ENCODE measurements around the gene MFAP1.

DNA sequence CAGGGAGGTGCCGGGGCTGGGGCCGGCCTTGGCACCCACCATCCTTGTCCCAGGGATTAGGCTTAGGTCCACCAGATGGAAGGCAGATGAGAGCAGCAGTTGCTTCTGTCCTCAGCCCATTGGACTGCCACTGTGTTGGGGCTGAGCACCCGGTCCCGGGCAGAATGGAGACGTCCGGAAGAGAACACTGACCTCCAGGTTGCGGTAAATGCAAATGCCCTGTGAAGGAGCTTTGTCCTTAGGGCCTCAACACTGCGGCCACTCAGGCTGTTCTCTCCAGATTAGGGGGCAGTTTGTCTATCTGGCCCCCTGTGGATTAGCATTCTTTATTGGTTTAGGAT lies 24.6 kb downstream of the MFAP1 start, which contains the start of gene SERINC4:
- TF ChIP-seq POLR2A (IDR thresholded peaks at IDR 0.05): no peak
- TF ChIP-seq, protein P1, sequence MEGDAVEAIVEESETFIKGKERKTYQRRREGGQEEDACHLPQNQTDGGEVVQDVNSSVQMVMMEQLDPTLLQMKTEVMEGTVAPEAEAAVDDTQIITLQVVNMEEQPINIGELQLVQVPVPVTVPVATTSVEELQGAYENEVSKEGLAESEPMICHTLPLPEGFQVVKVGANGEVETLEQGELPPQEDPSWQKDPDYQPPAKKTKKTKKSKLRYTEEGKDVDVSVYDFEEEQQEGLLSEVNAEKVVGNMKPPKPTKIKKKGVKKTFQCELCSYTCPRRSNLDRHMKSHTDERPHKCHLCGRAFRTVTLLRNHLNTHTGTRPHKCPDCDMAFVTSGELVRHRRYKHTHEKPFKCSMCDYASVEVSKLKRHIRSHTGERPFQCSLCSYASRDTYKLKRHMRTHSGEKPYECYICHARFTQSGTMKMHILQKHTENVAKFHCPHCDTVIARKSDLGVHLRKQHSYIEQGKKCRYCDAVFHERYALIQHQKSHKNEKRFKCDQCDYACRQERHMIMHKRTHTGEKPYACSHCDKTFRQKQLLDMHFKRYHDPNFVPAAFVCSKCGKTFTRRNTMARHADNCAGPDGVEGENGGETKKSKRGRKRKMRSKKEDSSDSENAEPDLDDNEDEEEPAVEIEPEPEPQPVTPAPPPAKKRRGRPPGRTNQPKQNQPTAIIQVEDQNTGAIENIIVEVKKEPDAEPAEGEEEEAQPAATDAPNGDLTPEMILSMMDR (IDR thresholded peaks at IDR 0.05): no peak

All from thyroid gland (tissue), 4 donors.